HepG2 (cell line): ENCODE data around the gene HTATIP2.

Experiments used
- KAT8 ChIP-seq: IDR thresholded peaks from 2 replicates; pipeline ENCODE4 v1.6.1; 2016; ENCODE audit warnings: missing genetic modification reagents, missing compliant biosample characterization
- TF ChIP-seq, protein P1 (sequence below): sonication (generic); formaldehyde crosslinking; IDR thresholded peaks from 2 replicates; pipeline ENCODE4 v1.9.0; 2021; ENCODE audit warnings: missing genetic modification reagents, borderline replicate concordance
- TF ChIP-seq, protein P2 (sequence below): sonication (generic); formaldehyde crosslinking; IDR thresholded peaks from 2 replicates; pipeline ENCODE4 v1.5.0; 2020; ENCODE audit warnings: mild to moderate bottlenecking, missing genetic modification reagents, moderate library complexity

- TF ChIP-seq KAT8 (CRISPR knock-in tag): no peak
- TF ChIP-seq, protein P1, sequence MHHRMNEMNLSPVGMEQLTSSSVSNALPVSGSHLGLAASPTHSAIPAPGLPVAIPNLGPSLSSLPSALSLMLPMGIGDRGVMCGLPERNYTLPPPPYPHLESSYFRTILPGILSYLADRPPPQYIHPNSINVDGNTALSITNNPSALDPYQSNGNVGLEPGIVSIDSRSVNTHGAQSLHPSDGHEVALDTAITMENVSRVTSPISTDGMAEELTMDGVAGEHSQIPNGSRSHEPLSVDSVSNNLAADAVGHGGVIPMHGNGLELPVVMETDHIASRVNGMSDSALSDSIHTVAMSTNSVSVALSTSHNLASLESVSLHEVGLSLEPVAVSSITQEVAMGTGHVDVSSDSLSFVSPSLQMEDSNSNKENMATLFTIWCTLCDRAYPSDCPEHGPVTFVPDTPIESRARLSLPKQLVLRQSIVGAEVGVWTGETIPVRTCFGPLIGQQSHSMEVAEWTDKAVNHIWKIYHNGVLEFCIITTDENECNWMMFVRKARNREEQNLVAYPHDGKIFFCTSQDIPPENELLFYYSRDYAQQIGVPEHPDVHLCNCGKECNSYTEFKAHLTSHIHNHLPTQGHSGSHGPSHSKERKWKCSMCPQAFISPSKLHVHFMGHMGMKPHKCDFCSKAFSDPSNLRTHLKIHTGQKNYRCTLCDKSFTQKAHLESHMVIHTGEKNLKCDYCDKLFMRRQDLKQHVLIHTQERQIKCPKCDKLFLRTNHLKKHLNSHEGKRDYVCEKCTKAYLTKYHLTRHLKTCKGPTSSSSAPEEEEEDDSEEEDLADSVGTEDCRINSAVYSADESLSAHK (CRISPR knock-in tag): no peak
- TF ChIP-seq, protein P2, sequence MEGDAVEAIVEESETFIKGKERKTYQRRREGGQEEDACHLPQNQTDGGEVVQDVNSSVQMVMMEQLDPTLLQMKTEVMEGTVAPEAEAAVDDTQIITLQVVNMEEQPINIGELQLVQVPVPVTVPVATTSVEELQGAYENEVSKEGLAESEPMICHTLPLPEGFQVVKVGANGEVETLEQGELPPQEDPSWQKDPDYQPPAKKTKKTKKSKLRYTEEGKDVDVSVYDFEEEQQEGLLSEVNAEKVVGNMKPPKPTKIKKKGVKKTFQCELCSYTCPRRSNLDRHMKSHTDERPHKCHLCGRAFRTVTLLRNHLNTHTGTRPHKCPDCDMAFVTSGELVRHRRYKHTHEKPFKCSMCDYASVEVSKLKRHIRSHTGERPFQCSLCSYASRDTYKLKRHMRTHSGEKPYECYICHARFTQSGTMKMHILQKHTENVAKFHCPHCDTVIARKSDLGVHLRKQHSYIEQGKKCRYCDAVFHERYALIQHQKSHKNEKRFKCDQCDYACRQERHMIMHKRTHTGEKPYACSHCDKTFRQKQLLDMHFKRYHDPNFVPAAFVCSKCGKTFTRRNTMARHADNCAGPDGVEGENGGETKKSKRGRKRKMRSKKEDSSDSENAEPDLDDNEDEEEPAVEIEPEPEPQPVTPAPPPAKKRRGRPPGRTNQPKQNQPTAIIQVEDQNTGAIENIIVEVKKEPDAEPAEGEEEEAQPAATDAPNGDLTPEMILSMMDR (CRISPR knock-in tag): no peak
Observed at GRCh38 chr11:20406484-20406883, 43.0 kb downstream of the HTATIP2 start.
